Activated CD4-positive, alpha-beta T cell treated with anti-CD3 and anti-CD28 coated beads, Interleukin-2, Interleukin-6, amounts not matched to agents 100 ng/mL and 50 ng/mL, durations not matched to agents 16 hours and 8 hours (primary cell): Measurements from ENCODE around the gene CDH13.

Experiments
- DNase-seq: peaks from one replicate; pipeline ENCODE4 v3.0.0-alpha.2; 2020

The CDH13 gene

DNA sequence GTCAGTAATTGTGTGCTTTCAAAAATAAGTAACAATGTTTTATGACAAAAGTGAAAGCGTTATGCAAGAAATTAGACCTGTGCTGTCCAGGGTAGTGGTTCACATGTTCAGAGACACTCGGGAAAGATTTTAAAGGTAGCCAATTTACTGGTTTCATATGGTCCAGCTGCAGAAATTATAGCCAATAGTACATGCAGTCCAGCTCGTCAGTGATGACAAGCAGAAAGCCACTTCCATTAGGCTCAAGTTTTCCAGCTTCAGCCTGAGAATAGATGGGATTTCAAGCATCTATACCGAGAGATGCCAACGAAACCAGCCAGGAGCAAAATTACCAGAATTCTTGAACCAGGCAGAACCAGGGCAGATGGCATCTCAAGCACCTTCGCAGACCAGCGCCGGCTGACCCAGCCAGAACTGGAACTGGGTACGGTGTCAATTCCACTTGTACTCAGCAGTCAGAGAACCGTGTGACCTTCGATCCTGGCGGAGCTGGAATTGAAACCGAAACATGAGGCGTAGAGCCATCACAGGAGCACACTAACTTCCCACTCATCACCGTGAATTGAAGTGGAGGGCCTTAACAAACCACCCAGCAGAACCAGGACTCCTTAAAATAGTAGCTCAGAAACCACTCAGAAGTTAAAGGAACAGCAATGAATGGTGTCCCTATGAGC is 973.2 kb downstream of the CDH13 start:
- no peak for DNase-seq

DNA sequence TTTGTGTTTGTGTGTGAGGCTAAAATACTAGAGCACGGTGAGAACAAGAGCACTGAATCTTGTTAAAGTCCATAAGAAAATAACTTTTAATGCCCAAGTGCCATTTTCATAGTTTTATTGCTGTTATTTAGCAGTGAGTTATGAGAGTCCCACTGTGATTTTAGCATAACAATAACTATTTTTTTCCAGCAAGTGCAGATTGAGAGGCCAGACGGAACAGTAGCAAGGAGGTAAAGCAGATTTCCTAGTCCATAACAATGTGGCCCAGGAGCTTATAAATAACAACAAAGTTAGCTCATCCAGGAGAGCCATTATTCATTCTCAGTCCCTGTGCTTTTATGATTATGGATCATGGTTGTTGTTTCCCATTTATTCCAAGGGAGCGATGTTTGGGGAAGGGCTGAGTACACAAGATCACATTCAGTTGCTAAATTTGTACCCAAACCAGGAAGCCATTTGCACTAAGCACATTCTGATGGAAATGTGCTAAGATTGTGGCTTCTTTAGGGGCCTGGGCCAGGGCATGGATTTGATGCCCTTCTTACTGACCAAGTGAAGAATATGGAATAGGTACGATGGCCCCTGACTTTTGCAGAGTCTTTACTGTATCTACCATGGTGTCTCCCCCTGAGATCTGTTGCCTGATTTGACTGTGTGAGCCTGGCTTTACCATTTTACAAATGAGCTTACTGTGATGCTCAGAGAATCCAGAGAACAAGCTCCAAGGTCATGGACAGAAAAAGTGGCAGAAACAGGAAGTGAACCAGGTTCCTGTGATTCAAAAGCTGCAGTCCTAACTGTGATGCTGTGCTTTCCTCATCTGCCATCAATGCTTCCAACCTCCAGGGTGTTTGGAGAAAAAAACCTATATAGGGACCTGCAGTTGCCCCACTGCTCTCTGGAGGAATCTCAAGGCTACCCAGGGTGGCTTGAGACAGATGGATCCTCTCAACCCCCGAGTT is 976.3 kb downstream of the CDH13 start:
- no peak for DNase-seq

DNA sequence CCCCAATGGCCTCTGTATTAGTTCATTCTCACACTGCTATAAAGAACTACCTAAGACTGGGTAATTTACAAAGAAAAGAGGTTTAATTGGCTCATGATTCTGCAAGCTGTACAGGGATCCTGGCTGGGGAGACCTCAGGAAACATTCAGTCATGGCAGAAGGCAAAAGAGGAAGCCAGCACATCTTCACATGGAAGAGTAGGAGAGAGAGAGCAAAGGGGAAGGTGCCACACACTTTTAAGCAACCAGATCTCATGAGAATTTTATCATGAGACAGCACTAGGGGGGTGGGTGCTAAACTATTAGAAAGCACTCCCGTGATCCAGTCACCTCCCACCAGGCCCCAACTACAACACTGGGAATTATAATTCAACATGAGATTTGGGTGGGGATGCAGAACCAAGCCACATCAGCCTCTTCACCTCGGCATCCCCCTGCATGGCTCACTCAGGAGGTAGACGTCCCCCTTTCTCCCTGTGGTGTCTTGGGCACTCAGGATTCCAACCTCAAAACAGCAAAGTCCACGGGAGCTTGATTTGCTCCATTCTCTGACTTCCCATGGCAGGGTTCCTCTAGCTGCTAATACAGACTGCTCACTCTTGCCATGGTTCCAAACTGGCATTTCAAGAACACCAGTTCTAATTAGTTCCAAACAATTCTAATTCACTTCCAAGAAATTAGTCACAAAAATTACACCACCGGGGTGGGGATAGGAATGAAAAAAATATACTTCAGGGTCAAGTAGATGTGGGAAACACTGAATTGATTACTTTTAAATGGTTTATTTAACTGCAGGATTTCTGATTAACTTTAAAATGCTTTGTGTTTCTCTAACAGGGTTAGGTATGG is 977.2 kb downstream of the CDH13 start:
- no peak for DNase-seq

DNA sequence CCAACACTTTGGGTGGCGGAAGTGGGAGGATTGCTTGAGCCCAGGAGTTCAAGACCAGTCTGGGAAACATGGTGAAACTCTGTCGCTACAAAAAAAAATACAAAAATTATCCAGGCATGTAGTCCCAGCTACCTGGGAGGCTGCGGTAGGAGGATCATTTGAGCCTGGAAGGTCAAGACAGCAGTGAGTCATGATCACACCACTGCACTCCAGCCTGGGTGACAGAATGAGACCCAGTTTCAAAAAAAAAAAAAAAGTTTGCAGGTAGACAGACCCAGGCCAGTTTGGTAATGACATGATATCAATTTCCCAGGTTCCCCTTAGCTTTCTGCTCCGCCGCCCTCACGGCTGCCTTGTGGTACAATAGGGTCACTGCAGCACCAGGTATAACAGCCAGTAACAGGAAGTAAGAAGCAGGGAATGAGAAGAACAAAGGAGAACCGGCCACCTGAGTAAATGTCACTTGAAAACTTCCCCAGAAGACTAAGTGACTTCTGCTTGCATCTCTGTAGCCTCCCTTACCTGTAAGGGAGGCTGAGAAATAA is 979.8 kb downstream of the CDH13 start:
- DNase-seq: no peak

DNA sequence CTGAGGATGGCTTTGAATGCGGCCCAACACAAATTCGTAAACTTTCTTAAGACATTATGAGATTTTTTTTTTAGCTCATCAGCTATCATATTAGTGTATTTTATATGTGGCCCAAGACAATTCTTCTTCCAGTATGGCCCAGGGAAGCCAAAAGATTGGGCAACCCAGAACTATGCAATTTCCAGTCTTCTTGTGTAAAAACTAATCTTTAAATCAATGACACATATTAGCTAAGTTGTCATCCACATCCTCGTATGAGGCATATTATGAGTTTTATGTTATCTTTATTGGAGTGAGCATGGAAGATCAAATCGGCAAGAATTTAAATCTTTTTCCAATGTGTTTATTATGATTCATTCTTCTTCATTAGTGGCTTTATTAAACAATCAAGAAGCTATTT is 982.4 kb downstream of the CDH13 start:
- no peak for DNase-seq

DNA sequence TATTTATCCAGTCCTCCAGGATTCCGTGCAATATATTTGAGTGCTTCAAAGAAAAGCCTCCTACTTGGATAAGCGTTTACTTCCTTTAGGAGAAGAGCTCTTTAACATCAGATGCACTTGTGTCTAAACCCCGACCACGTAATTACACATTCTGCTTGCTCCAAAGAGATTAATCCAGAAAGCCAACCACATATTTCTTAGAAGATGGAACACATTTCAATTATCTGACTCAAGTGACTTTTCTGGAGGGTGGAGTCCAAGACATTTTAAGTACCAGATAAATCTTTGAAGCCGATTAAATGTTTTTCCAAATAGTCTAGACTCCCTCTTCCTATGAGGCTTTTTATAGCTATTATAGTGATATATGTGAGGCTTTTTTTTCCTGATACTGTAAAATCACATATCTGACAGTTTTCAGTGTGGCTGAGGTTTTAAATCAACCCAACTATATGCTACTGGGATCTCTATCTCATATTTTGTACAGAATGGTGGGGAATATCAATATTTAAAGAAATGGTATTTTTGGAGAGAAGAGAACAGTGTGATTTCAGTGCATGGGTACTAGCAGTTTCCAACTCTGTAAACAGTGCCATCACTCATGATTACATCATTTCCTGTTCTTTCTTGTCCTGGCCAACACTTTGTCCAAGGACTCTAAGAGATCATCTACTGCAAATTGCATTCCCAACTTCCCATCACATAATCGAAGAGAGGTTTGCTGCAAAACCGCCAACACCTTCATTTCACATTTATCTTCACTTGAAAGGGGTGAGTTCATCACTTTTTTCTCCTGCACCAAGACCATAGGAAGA is 988.6 kb downstream of the CDH13 start:
- DNase-seq: no peak

DNA sequence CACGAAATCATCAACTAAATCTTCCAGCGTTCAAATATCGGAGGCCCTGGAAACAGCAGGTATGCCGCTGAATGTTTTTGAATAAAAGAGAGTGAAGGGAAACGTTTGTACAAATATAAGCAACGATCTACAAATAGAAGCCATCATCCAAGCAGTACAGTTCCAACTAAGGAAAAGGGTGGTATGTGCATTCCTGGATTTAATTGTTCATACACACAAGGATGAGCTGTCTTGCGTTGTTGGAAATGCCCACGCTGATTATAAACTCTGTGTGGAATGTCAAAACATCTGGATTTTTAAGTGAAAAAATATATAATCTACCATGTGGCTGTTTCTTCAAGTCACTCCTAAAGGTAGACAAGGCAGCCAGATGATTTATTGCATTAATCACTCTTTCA is 989.2 kb downstream of the CDH13 start:
- DNase-seq: no peak

DNA sequence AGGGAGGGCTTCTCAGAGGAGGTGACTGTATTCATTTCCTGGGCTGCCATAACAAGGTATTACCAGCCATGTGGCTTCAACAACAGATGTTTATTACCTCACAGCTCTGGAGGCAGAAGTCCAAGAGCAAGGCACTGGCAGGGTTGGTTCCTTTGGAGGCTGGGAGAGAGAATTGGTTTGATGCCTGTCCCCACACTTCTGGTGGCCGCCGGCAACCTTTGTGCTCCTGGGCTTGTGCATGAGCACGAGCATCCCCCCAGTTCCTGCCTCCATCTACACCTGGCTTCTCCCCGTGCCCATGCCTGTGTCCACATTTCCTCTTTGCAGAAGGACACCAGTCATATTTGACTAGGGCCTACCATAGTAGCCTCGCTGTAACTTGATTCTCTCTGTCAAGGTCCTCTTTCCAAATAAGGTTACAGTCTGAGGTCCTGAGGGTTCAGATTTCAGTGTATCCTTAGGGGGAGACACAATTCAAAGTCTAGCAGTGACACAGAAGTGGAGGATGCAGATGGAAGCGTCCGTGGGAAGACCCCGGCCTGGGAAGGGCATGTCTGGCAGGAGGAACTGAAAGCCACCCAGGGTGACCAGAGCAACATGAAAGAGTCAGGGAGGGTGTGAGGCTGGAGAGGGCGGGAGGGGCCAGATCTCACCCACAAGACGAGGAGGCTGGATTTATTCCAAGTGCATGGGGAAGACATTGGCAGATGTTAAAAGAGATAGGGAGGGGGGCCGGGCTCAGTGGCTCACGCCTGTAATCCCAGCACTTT is 992.8 kb downstream of the CDH13 start:
- DNase-seq: no peak

DNA sequence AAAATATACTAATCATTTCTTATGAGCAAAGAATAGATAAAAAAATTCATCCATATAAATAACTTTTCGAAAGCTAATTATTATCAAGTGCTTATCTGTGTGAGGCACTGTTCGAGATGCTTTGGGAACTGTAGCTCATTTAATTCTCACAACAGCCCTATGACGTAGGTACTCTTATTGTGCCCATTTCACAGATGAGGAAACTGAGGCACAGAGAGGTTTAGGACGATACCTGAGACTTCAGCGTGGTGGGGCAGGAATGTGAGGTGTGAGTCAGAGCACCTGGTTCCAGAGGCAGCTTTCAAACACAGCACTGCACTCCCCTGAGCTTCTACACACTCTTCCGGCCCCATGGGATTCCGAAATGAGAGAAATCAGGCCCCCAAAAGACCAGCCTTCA is 995.2 kb downstream of the CDH13 start:
- no peak for DNase-seq

DNA sequence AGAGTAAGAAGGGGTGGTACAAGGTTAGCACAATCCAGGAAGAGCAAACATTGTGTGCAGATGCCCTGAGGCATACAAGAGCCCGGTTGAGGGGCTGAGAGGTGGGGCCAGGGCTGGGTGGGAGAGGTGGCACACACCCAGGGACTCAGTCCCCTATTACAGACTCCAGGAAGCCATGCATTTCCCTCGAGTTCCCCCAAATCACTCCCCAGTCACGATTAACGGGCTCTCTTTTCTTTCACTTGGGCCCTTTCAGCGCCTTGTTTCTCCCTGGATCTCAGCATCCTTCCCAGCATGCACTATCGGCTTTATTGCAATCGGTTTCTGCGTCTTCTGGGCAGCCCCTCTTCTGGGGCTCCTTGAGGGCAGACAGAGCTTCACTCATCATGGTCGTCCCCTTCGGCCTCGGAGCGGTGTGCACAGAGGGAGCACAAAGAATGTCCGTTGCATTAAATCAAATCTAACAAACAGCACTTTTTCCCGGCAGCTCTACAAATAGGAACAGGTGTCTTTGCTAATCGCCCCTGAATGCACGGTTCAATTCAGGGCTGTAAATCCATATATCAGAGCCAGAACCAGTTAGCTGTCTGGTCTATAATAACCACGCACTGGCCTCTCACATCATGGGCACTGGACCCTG is 996.4 kb downstream of the CDH13 start:
- no peak for DNase-seq

DNA sequence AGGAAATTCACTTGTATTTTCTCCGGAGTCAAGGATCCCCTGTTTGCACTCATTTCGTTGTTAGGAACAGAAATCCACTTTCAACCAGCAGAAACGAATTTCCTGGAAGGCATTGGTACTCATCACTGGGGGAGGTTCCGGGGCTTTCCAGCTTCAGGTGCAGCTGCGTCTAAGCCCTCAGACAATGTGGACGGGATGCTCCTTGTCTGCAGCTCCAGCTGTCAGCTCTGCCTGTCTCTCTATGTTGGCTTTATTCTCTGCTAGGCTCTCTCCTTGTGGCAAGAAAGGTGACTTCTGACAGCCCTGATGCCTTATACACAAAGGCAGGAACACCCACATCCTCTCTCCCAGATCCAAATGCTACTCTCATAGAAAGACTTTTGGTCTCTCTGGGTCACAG is 997.1 kb downstream of the CDH13 start:
- no peak for DNase-seq

DNA sequence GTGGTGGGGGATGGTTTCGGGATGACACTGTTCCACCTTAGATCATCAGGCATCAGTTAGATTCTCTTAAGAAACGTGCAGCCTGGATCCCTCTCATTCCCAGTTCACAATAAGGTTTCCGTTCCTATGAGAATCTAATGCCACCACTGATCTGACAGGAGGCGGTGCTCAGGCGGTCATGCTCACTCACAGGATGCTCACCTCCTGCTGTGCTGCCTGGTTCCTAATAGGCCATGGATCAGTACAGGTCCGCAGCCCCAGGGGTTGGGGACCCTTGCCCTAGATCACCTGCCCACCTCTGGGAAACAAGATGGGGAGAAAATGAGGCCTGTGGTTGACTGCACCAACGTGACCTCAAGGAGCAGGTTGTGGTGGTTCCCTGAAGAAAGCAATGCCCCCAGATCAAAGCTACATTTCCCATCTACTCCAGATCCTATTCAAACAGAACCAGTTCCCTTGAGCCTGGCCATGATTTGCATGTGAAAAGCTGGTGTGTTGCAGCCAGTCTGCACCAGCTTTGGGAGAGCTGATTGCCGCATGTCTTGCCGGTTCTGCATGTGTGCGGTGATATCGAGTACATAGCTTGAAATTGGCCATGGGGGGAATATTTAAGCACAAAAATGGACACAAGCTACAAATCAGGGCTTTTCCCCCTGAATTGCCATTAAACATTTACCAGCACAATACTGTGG is 997.8 kb downstream of the CDH13 start:
- DNase-seq: no peak

DNA sequence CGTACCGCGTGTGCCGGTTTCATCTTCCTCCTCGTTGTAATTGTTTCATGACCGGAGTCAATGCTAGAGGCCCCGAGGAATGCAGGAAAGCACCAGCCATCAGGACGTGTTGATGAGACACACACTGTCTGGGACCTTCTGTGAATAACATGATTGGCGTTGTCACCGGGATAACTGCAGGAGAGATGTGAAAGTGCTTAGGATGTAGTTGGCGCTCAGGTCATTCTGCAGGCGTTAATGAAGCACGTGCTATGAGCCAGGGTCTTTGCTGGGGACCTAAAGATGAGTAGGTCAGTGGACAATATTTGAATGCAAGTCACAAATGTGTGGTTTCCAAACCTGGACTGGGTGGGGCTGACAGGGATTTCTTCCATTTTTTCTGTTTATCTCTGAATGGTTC is 999.4 kb downstream of the CDH13 start:
- DNase-seq: no peak

DNA sequence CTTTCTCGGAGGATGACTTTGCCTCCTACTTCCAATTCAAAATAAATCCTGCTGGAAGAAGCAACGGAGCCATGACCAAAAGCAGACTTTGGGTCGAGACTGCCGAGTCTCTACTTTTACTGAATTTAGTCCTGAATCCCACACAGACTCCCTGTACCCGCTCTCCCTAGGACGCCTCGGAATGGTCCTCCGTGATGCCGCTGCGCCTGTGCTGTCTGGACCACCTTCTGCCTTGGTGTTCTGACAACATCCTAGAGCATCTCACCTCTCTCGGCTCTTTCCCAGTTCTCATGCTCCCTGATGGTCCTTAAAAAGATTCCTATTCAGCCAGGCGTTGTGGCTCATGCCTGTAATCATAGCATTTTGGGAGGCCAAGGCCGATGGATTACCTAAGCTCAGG is 999.9 kb downstream of the CDH13 start:
- no peak for DNase-seq

DNA sequence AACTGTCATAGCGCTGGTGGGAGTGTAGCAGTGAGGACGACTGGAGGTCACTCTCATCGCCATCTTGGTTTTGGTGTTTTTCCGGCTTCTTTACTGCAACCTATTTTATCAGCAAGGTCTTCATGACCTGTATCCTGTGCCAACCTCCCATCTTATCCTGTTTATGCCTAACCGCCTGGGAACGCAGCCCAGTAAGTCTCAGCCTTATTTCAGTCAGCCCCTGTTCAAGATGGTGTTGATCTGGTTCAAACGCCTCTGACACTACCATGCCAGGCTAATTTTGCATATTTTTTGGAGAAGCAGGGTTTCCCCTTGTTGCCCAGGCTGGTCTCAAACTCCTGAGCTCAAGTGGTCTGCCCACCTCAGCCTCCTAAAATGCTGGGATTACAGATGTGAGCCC is 1001.2 kb downstream of the CDH13 start:
- DNase-seq: no peak

DNA sequence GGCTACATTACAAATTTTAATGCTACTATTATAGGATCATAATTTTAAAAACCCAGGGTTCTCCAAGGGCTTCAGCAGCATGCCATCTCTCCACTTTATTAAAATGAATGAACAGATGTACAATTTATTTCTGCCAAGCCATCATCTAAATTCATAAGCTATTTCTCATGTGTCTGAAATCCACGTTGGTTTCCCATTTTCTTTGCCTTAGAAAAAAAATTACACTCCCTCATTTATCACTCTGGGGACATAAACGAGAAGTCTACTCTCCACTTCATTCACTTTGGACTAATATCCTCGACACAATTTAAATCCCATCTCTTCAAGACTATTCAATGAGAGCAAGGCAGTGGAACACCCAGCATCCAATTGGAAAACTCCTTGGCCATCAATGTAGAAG is 1002.7 kb downstream of the CDH13 start:
- no peak for DNase-seq

DNA sequence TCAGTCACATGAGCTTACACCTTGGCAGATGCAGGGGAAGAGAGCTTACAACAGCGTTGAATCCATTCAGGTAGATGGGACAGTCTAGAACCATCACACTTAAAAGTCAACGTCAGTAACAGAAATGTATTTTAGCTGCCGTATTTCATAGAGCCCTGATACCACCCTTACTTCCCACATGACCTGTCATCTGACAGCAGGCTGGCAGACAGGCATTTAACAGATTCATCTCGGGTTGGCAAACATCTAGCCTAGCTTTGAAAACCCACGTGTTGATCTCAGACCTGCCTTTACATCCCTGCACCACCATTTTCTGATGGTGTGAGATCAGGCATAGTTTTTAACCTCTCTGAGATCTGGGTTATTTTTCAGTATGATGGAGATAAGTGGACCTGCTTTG is 1003.1 kb downstream of the CDH13 start:
- no peak for DNase-seq

DNA sequence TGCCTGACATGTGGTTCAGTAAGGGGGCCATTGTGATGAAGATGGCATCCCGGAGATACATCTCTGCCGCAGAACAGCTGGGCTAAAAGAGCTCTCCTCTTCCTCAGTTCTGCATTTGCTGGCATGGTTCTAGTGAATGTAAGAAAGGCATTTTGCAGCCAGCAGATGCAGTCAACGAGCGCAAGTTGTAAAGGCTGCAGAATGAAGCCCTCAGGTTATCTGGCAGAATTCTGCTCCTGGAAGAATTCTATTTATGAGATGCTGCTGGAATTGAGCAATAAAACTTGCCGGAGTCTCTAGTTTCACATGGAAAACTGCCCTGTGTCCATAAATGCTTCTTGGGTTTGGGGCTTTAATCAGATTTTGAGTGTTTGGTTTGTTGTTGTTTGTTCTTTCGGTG is 1004.2 kb downstream of the CDH13 start:
- no peak for DNase-seq

DNA sequence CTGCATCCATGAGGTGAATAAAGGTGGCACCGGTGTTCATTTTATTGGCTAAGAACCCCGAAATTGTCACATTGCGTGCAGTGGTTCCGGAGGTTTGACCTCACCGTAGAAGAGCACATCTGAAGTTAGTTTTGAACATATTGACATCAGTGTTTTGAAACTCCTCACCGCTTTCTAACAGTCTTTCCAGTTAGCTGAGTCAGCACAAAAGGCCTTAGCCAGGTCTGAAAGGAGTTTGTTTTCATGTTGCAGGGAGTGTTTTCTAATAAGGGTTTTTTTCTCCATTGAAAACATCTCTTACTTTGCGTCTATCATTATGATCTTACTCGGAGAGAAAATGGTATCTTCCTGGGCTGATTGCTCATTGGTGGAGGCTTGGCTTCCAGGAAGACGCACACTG is 1006.5 kb downstream of the CDH13 start:
- DNase-seq: no peak

DNA sequence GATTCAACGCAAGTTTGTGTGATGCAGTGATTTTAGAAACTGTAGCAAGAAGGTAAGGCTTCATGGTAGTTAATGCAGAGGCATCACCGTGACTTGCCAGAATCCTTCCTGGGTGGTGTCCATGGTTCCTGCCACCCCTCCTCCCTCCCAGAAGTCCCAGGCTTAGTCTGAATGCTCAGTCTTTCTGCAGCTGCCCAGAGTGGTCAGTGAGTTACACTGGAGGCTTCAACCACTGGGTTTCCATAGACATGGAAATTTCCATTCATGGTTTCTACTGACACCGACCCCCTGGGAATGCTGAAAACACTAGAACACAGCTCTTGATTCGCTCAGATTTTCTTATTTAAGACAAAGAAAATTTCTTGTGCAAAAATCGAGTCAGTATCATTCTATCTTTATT is 1021.6 kb downstream of the CDH13 start:
- no peak for DNase-seq
